KMS-11 (cell line): Measurements from ENCODE around the gene APOL6.
"Not testable (repeated sequence)": the region's sequence is repeated elsewhere in the genome, so short reads cannot be mapped to it uniquely, and the experiment has no call there.

Source experiments
- H2AFZ ChIP-seq: fragments of 200-600 bp; sonication (generic); 2 replicates; pipeline ENCODE4 v1.6.1; 2016; ENCODE audit warnings: antibody characterized with exemption, mixed run types, low read depth
- H3K27ac ChIP-seq: fragments of 200-600 bp; sonication (generic); 2 replicates; pipeline ENCODE4 v1.6.1; 2016; ENCODE audit warnings: mild to moderate bottlenecking, mixed run types
- H3K27me3 ChIP-seq: fragments of 200-600 bp; sonication (generic); 2 replicates; pipeline ENCODE4 v1.6.1; 2017; ENCODE audit warnings: mild to moderate bottlenecking, low read depth, mixed run types, moderate library complexity; ENCODE audit not compliant: insufficient read depth
- H3K36me3 ChIP-seq: fragments of 200-600 bp; sonication (generic); 2 replicates; pipeline ENCODE4 v1.6.1; 2017; ENCODE audit warnings: mild to moderate bottlenecking, mixed run types; ENCODE audit not compliant: insufficient read depth
- H3K4me1 ChIP-seq: fragments of 200-600 bp; sonication (generic); 2 replicates; pipeline ENCODE4 v1.6.1; 2016; ENCODE audit warnings: mild to moderate bottlenecking, low read depth, mixed run types; ENCODE audit not compliant: poor library complexity, severe bottlenecking
- H3K4me2 ChIP-seq: fragments of 200-600 bp; sonication (generic); 2 replicates; pipeline ENCODE4 v1.7.0; 2016; ENCODE audit warnings: mild to moderate bottlenecking, mixed run types
- H3K4me3 ChIP-seq: fragments of 200-600 bp; sonication (generic); IDR thresholded peaks from 2 replicates; pipeline ENCODE4 v1.6.1; 2017; ENCODE audit warnings: low read depth, low read length, mixed read lengths; ENCODE audit not compliant: insufficient read depth
- H3K79me2 ChIP-seq: fragments of 200-600 bp; sonication (generic); 2 replicates; pipeline ENCODE4 v1.6.1; 2016; ENCODE audit warnings: low read depth, mixed run types; ENCODE audit not compliant: insufficient read depth
- H3K9ac ChIP-seq: fragments of 200-600 bp; sonication (generic); 2 replicates; pipeline ENCODE4 v1.6.1; 2016; ENCODE audit warnings: mild to moderate bottlenecking, mixed run types
- H4K20me1 ChIP-seq: fragments of 200-600 bp; sonication (generic); 2 replicates; pipeline ENCODE4 v1.6.1; 2016; ENCODE audit warnings: mild to moderate bottlenecking, mixed run types; ENCODE audit not compliant: insufficient read depth
- CTCF ChIP-seq: fragments of 200-600 bp; sonication (generic); conservative IDR thresholded peaks from 2 replicates; pipeline ENCODE4 v1.6.1; 2017; ENCODE audit warnings: low read depth, mild to moderate bottlenecking, antibody characterized with exemption, low read length, moderate library complexity, mixed read lengths

The APOL6 gene

GRCh38 chr22:35661464-35661863 is 13.2 kb downstream of the APOL6 start:
- no peak overlapping the region for H3K4me3 ChIP-seq
- H3K4me2 ChIP-seq: no peak overlapping the region
- no peaks in the 10 kb centered on the region for H3K27me3 ChIP-seq
- no peaks in the 10 kb centered on the region for H3K79me2 ChIP-seq
- H2AFZ ChIP-seq: no peak overlapping the region
- no peak overlapping the region for H3K9ac ChIP-seq
- H3K36me3 ChIP-seq: no peaks in the 10 kb centered on the region
- no peak overlapping the region for H3K27ac ChIP-seq
- TF ChIP-seq CTCF: no peak
- H3K4me1 ChIP-seq: peaks cover 5% of the 10 kb centered on the region
- H4K20me1 ChIP-seq: no peaks in the 10 kb centered on the region

DNA sequence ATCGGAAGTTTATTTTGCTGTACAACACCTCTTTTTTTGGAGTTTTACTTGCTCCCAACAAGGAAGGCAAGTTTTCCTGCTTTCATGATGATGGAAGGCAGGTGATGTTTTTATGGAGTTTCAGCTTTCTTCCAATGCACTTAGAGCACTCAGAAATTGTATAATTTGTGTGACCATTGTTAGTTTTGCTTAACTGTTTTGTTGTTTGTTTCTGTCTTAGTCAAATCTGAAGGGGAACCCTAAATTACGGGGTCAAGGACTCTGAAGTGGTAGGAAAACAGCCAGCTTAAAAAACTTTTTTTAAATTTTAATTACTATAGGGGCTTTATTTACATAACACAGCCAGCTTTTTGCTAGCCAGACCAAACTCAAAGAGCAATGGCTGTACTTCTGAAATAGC is 14.7 kb downstream of the APOL6 start:
- no peaks in the 10 kb centered on the region for H3K36me3 ChIP-seq
- no peaks in the 10 kb centered on the region for H3K27me3 ChIP-seq
- no peak overlapping the region for H3K9ac ChIP-seq
- no peak overlapping the region for H3K4me2 ChIP-seq
- H2AFZ ChIP-seq: no peak overlapping the region
- no peaks in the 10 kb centered on the region for H3K79me2 ChIP-seq
- H3K4me1 ChIP-seq: peaks cover 5% of the 10 kb centered on the region
- no peak for TF ChIP-seq CTCF
- no peaks in the 10 kb centered on the region for H4K20me1 ChIP-seq
- no peak overlapping the region for H3K27ac ChIP-seq
- no peak overlapping the region for H3K4me3 ChIP-seq

DNA sequence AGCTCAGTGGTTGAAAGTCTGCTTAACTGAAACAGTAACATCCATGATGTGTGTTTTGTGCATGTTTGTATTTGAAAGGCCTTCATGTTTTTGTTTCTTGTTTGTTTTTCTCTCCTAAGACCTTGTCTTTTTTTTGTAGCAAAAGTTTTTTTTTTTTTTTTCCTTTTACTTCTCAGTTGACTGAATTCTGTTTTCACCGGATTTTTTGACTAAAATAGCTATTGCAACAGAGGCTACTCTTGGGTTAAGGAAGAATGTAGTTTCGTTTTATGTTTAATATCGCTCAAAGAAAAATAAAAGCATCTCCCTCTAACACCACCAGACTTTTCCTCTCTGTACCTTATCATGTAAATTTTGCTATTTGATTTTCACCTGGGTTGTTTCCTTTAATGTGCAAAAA is 15.1 kb downstream of the APOL6 start:
- H2AFZ ChIP-seq: no peak overlapping the region
- H3K4me1 ChIP-seq: peaks cover 5% of the 10 kb centered on the region
- no peak overlapping the region for H3K4me3 ChIP-seq
- no peaks in the 10 kb centered on the region for H3K36me3 ChIP-seq
- no peak overlapping the region for H3K4me2 ChIP-seq
- H3K27ac ChIP-seq: no peak overlapping the region
- H4K20me1 ChIP-seq: no peaks in the 10 kb centered on the region
- H3K27me3 ChIP-seq: no peaks in the 10 kb centered on the region
- H3K9ac ChIP-seq: no peak overlapping the region
- no peaks in the 10 kb centered on the region for H3K79me2 ChIP-seq
- no peak for TF ChIP-seq CTCF

DNA sequence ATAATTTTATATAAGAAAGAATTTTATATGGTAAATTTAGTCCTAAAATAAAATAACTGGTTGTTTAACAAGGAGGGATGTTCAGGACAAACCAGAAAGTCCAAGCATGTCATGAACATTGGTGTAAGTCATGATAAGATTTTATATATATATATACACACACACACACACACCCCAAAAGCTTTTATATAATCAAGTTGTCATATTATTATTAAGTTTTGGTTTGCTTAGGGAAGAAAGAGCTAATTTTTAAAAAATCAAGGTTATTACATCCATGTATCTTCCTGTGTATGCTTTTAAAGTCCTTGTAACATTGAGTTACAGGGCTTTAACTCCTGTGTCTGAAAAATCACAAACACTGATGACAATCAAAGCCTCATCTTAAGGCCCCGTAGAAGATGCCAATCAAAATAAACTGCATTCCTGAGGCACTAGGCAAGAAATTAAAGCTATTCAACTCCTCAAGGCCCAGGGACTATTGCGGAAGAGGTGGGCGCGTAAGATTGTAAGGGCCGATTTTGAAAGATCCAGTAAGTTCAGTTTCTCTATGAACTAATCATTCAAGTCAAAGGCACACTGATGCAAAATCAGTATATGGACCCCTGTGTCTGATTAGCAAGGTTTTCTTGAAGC is 16.8 kb downstream of the APOL6 start:
- Histone ChIP-seq H3K4me3 (no peak overlapping the region), H3K4me2 (no peak overlapping the region), H3K4me1 (peaks cover 5% of the 10 kb centered on the region), H3K27me3 (no peaks in the 10 kb centered on the region), H2AFZ (no peak overlapping the region), H3K79me2 (no peaks in the 10 kb centered on the region), H3K9ac (no peak overlapping the region), H3K27ac (no peak overlapping the region), H3K36me3 (no peaks in the 10 kb centered on the region), H4K20me1 (no peaks in the 10 kb centered on the region)
- no peak for TF ChIP-seq CTCF

DNA sequence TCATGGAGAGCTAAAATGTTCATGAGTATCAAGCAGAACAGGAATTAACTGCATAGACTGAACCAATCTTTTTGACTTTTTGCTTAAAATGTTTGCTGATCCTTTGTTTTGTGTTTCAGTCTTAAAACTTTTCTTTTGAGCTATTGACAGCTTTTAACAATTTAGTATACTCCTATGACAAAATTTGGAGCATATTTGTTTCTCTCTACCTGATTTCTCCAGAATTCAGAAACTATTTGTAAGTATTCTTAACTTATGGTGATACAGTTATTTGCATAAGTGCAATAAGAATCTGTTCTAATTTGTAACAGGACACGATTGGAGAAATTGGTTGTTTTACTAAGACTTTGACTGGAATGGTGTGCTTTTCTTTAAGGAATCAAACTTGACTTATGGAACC is 18.5 kb downstream of the APOL6 start:
- H3K9ac ChIP-seq, H2AFZ ChIP-seq, H3K4me2 ChIP-seq, H3K27me3 ChIP-seq, H3K4me3 ChIP-seq, H3K27ac ChIP-seq, H3K4me1 ChIP-seq, H3K79me2 ChIP-seq, H3K36me3 ChIP-seq, H4K20me1 ChIP-seq: not testable (repeated sequence)
